Dedifferentiated amniotic fluid mesenchymal stem cell (primary cell): ENCODE measurements around the gene TMEM62.

ENCODE experiments used
- DNase-seq: peaks from one replicate; pipeline ENCODE4 v3.0.0-alpha.2; 2016; ENCODE audit errors: extremely low spot score

Gene TMEM62

DNA sequence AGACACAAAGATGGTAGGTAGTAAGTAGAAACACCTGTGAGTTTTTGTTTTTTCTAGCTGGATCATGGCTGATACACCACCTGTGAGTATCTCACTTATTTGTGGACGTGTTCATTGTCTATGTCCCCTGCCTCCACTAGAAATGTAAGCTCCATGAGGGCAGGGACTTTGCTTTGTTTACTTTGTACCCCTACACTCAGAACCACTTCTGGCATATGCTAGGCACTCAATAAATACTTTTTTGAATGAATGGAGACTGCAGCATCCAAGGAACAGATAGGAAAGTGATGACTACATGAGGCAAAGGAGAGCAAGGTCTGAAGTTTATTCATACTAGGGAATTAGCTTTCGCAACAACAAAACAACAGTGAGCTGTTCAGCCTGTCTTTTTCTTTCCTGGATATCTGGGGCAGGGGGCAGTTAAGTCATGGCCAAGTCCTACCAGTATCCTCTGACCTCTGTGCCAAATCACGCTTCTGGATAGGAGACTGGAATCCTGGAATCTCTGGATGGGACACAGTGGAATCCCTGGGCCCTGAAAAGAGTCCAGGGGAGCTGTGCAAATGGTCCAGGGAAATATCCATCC, 99.0 kb downstream of the TMEM62 start:
- no peak for DNase-seq
